A549 (cell line): Measurements from ENCODE around the gene NAV2. TPM values are rescaled to one million over a fixed set of nuclear protein-coding genes. Genes with fewer than 3 reads are reported as not detected.

Experiments used
- ATAC-seq, 2 experiments: fragments of 200-7000 bp in 1 of 2; fragments of >200 bp in 1 of 2; cut with Nextera tagmentation in 1 of 2; cut with Tn5 transposase in 1 of 2; 3 replicates each; pipeline versions ENCODE4 v1.8.0 to v1.9.1; 2018 to 2020; ENCODE audit warnings: mild to moderate bottlenecking in 1 of 2, moderate library complexity in 1 of 2
- CTCF ChIA-PET: fragments of 300-600 bp; sonication (Branson Sonifier 250); formaldehyde crosslinking; extraction: SDS; loops from one replicate; lab custom pipeline; 2021; ENCODE audit warnings: antibody characterized with exemption, inconsistent platforms; lab: Yijun Ruan, JAX
- POLR2A ChIA-PET: fragments of 350-600 bp; formaldehyde crosslinking; extraction: SDS; loops from one replicate; lab custom pipeline; 2021; ENCODE audit warnings: antibody characterized with exemption, inconsistent platforms; lab: Yijun Ruan, JAX
- DNase-seq, 2 experiments: peaks; one replicate each; pipeline versions ENCODE4 v3.0.0 to v3.0.0-alpha.2; 2011 to 2016; ENCODE audit warnings: low read depth in 1 of 2, low spot score in 1 of 2
- FAIRE-seq: peaks from 2 replicates; lab custom pipeline; 2011; peaks lifted over from hg19 to GRCh38; lab: Jason Lieb, UNC
- H3K27ac ChIP-seq, 2 experiments: fragments of >200 bp; sonication (Bioruptor Twin); formaldehyde crosslinking; 3 replicates each; pipeline ENCODE4 v1.5.1; 2016 to 2017
- H3K4me1 ChIP-seq: fragments of >200 bp; sonication (Bioruptor Twin); formaldehyde crosslinking; 3 replicates; pipeline ENCODE4 v1.6.1; 2016
- H3K4me2 ChIP-seq: fragments of >200 bp; sonication (Bioruptor Twin); formaldehyde crosslinking; 3 replicates; pipeline ENCODE4 v1.6.1; 2016
- H3K4me3 ChIP-seq: fragments of >200 bp; sonication (Bioruptor Twin); formaldehyde crosslinking; 3 replicates; pipeline ENCODE4 v1.5.1; 2016
- H3K9me3 ChIP-seq: fragments of >200 bp; sonication (Bioruptor Twin); formaldehyde crosslinking; 3 replicates; pipeline ENCODE4 v1.6.1; 2016
- CBX2 ChIP-seq: fragments of 200-600 bp; sonication (generic); IDR thresholded peaks from 2 replicates; pipeline ENCODE4 v1.6.1; 2016; ENCODE audit warnings: low read depth, mild to moderate bottlenecking, borderline replicate concordance
- CEBPB ChIP-seq, 2 experiments: fragments of >200 bp in 1 of 2; sonication (Bioruptor Twin) in 1 of 2; formaldehyde crosslinking in 1 of 2; IDR thresholded peaks; 2 replicates each; pipeline ENCODE4 v1.6.1; 2012 to 2016
- CHD2 ChIP-seq: fragments of 150-350 bp; IDR thresholded peaks from 2 replicates; pipeline ENCODE4 v1.6.1; 2014; ENCODE audit warnings: low read length; ENCODE audit not compliant: partially characterized antibody
- CHD4 ChIP-seq: fragments of 200-600 bp; sonication (generic); IDR thresholded peaks from 2 replicates; pipeline ENCODE4 v1.6.1; 2016; ENCODE audit warnings: antibody characterized with exemption, mild to moderate bottlenecking, borderline replicate concordance
- EHF ChIP-seq: fragments of 250-450 bp; sonication (Bioruptor Pico); IDR thresholded peaks from 2 replicates; pipeline ENCODE4 v1.5.0; 2020; ENCODE audit warnings: mild to moderate bottlenecking
- GATA3 ChIP-seq: IDR thresholded peaks from 2 replicates; pipeline ENCODE4 v1.6.1; 2012; ENCODE audit warnings: borderline replicate concordance
- HOXA7 ChIP-seq: fragments of 250-450 bp; sonication (Bioruptor Pico); IDR thresholded peaks from 2 replicates; pipeline ENCODE4 v1.5.0; 2020; ENCODE audit warnings: mild to moderate bottlenecking, moderate library complexity
- HOXB13 ChIP-seq: fragments of 250-450 bp; sonication (Bioruptor Pico); IDR thresholded peaks from 2 replicates; pipeline ENCODE4 v1.5.0; 2020; ENCODE audit warnings: low read depth, mild to moderate bottlenecking, moderate library complexity
- JUN ChIP-seq, 2 experiments: fragments of >200 bp; sonication (Bioruptor Twin); formaldehyde crosslinking; IDR thresholded peaks; 2 replicates in 1 of 2; 3 replicates in 1 of 2; pipeline ENCODE4 v1.6.1; 2016 to 2017
- JUNB ChIP-seq: fragments of >200 bp; sonication (Bioruptor Twin); formaldehyde crosslinking; IDR thresholded peaks from 2 replicates; pipeline ENCODE4 v1.6.1; 2016
- KDM1A ChIP-seq: fragments of 200-600 bp; sonication (generic); IDR thresholded peaks from 2 replicates; pipeline ENCODE4 v1.6.1; 2016; ENCODE audit warnings: low read depth, mild to moderate bottlenecking
- MYC ChIP-seq: IDR thresholded peaks from 2 replicates; pipeline ENCODE4 v1.6.1; 2012; ENCODE audit warnings: mild to moderate bottlenecking, inconsistent platforms, low read length, improper control_type of control experiment, borderline replicate concordance
- NFE2L2 ChIP-seq: fragments of 150-350 bp; conservative IDR thresholded peaks from 2 replicates; pipeline ENCODE4 v1.6.1; 2014; ENCODE audit warnings: low read length
- NR3C1 ChIP-seq: fragments of >200 bp; sonication (Bioruptor Twin); formaldehyde crosslinking; IDR thresholded peaks from 3 replicates; pipeline ENCODE4 v1.6.1; 2017
- PHF8 ChIP-seq: fragments of 200-600 bp; sonication (generic); IDR thresholded peaks from 2 replicates; pipeline ENCODE4 v1.6.1; 2016; ENCODE audit warnings: low read depth, mild to moderate bottlenecking, antibody characterized with exemption, moderate library complexity, borderline replicate concordance
- POLR2AphosphoS2 ChIP-seq: conservative IDR thresholded peaks from 2 replicates; pipeline ENCODE4 v1.6.1; 2012; ENCODE audit warnings: low read length, improper control_type of control experiment, inconsistent platforms
- RFX5 ChIP-seq: fragments of 450-650 bp; IDR thresholded peaks from 2 replicates; pipeline ENCODE4 v1.7.1; 2014; ENCODE audit warnings: antibody characterized with exemption, mild to moderate bottlenecking, moderate library complexity
- RNF2 ChIP-seq: fragments of 200-600 bp; sonication (generic); IDR thresholded peaks from 2 replicates; pipeline ENCODE4 v1.6.1; 2016; ENCODE audit warnings: low read depth, mild to moderate bottlenecking, antibody characterized with exemption, moderate library complexity, borderline replicate concordance
- TP53 ChIP-seq: fragments of 250-450 bp; sonication (Bioruptor Pico); IDR thresholded peaks from 2 replicates; pipeline ENCODE4 v1.5.0; 2021; ENCODE audit warnings: mild to moderate bottlenecking, moderate library complexity
- ZFP36 ChIP-seq: fragments of 450-650 bp; IDR thresholded peaks from 2 replicates; pipeline ENCODE4 v1.6.1; 2014; ENCODE audit warnings: borderline replicate concordance; ENCODE audit not compliant: partially characterized antibody
- ZNF302 ChIP-seq: fragments of 250-450 bp; sonication (Bioruptor Pico); IDR thresholded peaks from 2 replicates; pipeline ENCODE4 v1.9.0; 2021; ENCODE audit warnings: inconsistent platforms, mild to moderate bottlenecking, moderate library complexity
- WGBS: methylation state at CpG from one replicate; pipeline ENCODE4 v1.1.6; 2017; ENCODE audit errors: missing lambda C conversion rate; 5-methylcytosine and 5-hydroxymethylcytosine counted together
- polyA plus RNA-seq, 4 experiments: library from polyadenylated mRNA; depleted of rRNA in 3 of 4; stranded (reverse); fragments of >200 nt; fragmentation: RNase III in 1 of 4; extraction: RNeasy Plus Mini Kit Qiagen cat#74134 plus additional on column Dnase treatment in 1 of 4; gene quantifications; 2 replicates in 3 of 4; 3 replicates in 1 of 4; pipeline ENCODE4 v1.2.3, GENCODE V29; 2011 to 2017
- TF ChIP-seq, protein P1 (sequence below): fragments of 200-600 bp; sonication (generic); IDR thresholded peaks from 2 replicates; pipeline ENCODE4 v1.6.1; 2016; ENCODE audit warnings: antibody characterized with exemption, mild to moderate bottlenecking, moderate library complexity
- TF ChIP-seq, protein P2 (sequence below): fragments of 450-650 bp; IDR thresholded peaks from 2 replicates; pipeline ENCODE4 v1.6.1; 2014; ENCODE audit warnings: antibody characterized with exemption
- TF ChIP-seq, protein P3 (sequence below): IDR thresholded peaks from 2 replicates; pipeline ENCODE4 v1.6.1; 2012; ENCODE audit warnings: low read depth, borderline replicate concordance
- TF ChIP-seq, protein P4 (sequence below): fragments of 150-350 bp; IDR thresholded peaks from 2 replicates; pipeline ENCODE4 v1.6.1; 2014; ENCODE audit warnings: low read depth, mild to moderate bottlenecking, low read length
- TF ChIP-seq, protein P5 (sequence below): fragments of 250-450 bp; sonication (Bioruptor Pico); IDR thresholded peaks from 2 replicates; pipeline ENCODE4 v1.5.0; 2020; ENCODE audit warnings: low read depth, mild to moderate bottlenecking, moderate library complexity

The NAV2 gene
- polyA plus RNA-seq, 2 of the 4 experiments (the other 2 are of a cell fraction) = 4.9 to 19.8 TPM

DNA sequence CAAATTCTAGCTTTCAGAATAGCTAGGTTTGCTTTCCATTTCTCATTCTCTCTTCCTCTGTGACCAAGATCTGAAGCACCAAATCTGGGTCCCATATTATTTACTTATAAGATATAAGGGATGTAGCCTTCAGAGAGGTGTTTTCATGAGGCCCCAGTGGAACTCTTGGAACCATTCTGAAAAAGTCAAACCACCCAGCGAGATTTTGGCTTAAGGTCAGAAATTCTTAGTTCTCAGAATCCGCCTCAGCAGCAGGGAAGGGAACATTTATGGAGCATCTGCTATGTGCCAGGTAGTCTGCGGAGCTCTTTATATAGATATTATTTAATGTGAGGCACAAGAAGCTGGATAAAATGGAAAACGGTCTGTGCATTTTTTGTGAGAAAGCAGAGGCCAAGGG is 6.3 kb downstream of the NAV2 start:
- ChIA-PET CTCF (interaction anchor here (0.9 to 6.2 kb wide), 6 partner anchors 14 to 155 kb away, joined by 3 to 37 read pairs (median 7); no protein-coding TSS in a partner anchor), POLR2A (no interaction called here)
- no peaks in the 10 kb centered on the region for H3K9me3 ChIP-seq
- FAIRE-seq = no peak
- no peak for DNase-seq
- no peak for ATAC-seq
- H3K4me3 ChIP-seq = no peak overlapping the region
- H3K4me2 ChIP-seq = no peak overlapping the region
- peaks cover 39% of the 10 kb centered on the region for H3K4me1 ChIP-seq
- no peak for TF ChIP-seq RNF2
- TF ChIP-seq HOXA7 = no peak
- TF ChIP-seq, protein P1, sequence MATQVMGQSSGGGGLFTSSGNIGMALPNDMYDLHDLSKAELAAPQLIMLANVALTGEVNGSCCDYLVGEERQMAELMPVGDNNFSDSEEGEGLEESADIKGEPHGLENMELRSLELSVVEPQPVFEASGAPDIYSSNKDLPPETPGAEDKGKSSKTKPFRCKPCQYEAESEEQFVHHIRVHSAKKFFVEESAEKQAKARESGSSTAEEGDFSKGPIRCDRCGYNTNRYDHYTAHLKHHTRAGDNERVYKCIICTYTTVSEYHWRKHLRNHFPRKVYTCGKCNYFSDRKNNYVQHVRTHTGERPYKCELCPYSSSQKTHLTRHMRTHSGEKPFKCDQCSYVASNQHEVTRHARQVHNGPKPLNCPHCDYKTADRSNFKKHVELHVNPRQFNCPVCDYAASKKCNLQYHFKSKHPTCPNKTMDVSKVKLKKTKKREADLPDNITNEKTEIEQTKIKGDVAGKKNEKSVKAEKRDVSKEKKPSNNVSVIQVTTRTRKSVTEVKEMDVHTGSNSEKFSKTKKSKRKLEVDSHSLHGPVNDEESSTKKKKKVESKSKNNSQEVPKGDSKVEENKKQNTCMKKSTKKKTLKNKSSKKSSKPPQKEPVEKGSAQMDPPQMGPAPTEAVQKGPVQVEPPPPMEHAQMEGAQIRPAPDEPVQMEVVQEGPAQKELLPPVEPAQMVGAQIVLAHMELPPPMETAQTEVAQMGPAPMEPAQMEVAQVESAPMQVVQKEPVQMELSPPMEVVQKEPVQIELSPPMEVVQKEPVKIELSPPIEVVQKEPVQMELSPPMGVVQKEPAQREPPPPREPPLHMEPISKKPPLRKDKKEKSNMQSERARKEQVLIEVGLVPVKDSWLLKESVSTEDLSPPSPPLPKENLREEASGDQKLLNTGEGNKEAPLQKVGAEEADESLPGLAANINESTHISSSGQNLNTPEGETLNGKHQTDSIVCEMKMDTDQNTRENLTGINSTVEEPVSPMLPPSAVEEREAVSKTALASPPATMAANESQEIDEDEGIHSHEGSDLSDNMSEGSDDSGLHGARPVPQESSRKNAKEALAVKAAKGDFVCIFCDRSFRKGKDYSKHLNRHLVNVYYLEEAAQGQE = no peak
- TF ChIP-seq NFE2L2 = no peak
- no peak for TF ChIP-seq ZFP36
- TF ChIP-seq POLR2AphosphoS2 = no peak
- TF ChIP-seq EHF (CRISPR knock-in tag) = no peak
- no peak for TF ChIP-seq GATA3
- TF ChIP-seq, protein P2, sequence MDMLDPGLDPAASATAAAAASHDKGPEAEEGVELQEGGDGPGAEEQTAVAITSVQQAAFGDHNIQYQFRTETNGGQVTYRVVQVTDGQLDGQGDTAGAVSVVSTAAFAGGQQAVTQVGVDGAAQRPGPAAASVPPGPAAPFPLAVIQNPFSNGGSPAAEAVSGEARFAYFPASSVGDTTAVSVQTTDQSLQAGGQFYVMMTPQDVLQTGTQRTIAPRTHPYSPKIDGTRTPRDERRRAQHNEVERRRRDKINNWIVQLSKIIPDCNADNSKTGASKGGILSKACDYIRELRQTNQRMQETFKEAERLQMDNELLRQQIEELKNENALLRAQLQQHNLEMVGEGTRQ = no peak
- TF ChIP-seq CEBPB (IDR thresholded peaks at IDR 0.05) = no peak
- TF ChIP-seq JUNB = no peak
- TF ChIP-seq CBX2 = no peak
- TF ChIP-seq, all 56 proteins: peak for 0
- no peak overlapping the region for H3K27ac ChIP-seq
- 88% methylated on average over 4 of the region's 4 CpGs for WGBS

DNA sequence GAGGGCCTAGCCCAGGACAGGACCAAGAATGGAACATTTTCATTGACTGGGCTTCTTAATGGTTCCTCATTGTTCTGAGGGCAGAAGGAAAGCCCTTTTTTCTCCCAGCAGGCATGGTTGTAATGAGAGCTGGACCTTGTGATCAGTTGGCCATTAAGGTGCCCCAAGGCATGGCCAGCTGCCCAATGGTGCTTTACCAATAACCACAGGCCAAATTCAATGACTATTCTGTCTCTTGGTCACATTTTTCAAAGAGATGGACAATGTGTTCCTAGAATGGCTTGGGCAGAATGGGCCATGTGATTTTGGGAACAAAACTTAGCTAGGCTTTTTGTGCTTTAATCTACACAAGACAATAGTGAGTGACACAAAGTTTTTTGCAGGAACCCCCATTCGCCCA is 7.3 kb downstream of the NAV2 start:
- ChIA-PET CTCF (interaction anchor here (1.5 to 6.2 kb wide), 5 partner anchors 10 to 156 kb away, joined by 3 to 37 read pairs (median 10); no protein-coding TSS in a partner anchor), POLR2A (no interaction called here)
- no peak for DNase-seq
- 68% methylated on average over 1 of the region's 1 CpG for WGBS
- no peak for ATAC-seq
- Histone ChIP-seq H3K4me2 (no peak overlapping the region), H3K4me3 (no peak overlapping the region), H3K4me1 (peaks cover 31% of the 10 kb centered on the region), H3K27ac (no peak overlapping the region), H3K9me3 (no peaks in the 10 kb centered on the region)
- FAIRE-seq = no peak
- TF ChIP-seq MYC (no peak), JUN (IDR thresholded peaks at IDR 0.05) (no peak), CBX2 (no peak), PHF8 (no peak), CHD4 (no peak), HOXB13 (CRISPR knock-in tag) (no peak), ZNF302 (CRISPR knock-in tag) (no peak), NFE2L2 (no peak), TP53 (CRISPR knock-in tag) (no peak), KDM1A (no peak), CHD2 (no peak), RFX5 (no peak), NR3C1 (no peak), EHF (CRISPR knock-in tag) (no peak)
- TF ChIP-seq, protein P3, sequence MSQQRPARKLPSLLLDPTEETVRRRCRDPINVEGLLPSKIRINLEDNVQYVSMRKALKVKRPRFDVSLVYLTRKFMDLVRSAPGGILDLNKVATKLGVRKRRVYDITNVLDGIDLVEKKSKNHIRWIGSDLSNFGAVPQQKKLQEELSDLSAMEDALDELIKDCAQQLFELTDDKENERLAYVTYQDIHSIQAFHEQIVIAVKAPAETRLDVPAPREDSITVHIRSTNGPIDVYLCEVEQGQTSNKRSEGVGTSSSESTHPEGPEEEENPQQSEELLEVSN = no peak
- TF ChIP-seq, protein P1 = no peak
- TF ChIP-seq, protein P4, sequence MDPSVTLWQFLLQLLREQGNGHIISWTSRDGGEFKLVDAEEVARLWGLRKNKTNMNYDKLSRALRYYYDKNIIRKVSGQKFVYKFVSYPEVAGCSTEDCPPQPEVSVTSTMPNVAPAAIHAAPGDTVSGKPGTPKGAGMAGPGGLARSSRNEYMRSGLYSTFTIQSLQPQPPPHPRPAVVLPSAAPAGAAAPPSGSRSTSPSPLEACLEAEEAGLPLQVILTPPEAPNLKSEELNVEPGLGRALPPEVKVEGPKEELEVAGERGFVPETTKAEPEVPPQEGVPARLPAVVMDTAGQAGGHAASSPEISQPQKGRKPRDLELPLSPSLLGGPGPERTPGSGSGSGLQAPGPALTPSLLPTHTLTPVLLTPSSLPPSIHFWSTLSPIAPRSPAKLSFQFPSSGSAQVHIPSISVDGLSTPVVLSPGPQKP = no peak
- TF ChIP-seq, protein P5, sequence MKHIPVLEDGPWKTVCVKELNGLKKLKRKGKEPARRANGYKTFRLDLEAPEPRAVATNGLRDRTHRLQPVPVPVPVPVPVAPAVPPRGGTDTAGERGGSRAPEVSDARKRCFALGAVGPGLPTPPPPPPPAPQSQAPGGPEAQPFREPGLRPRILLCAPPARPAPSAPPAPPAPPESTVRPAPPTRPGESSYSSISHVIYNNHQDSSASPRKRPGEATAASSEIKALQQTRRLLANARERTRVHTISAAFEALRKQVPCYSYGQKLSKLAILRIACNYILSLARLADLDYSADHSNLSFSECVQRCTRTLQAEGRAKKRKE (CRISPR knock-in tag) = no peak
